NCI-H2107 treated with DMSO at 0.1 percent for 48 hours (cell line): ENCODE data around the gene CYP19A1.

Source experiments
- DNase-seq: peaks from one replicate; lab custom pipeline; 2025; ENCODE audit not compliant: unreplicated experiment; lab: John Stamatoyannopoulos, UW

The CYP19A1 gene

DNA sequence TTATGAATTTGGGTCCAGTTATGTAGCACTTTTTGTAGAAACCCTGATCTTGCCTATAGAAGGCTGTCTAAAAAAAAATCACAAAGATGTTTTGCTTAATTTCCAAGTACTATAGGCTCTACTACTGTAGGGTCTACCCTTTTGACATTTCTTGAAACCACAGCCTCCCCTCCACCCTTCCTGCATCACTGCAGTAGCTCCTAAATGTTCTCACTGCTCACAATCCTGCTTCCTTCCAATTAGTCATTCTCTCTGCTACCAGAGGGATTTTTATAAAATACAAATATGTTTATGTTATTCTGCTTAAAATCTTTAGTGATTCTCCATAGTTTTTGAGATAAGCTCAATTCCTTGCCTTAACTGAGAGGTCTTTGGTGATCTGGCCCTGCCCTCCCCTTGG lies 114.0 kb downstream of the CYP19A1 start:
- DNase-seq = no peak

DNA sequence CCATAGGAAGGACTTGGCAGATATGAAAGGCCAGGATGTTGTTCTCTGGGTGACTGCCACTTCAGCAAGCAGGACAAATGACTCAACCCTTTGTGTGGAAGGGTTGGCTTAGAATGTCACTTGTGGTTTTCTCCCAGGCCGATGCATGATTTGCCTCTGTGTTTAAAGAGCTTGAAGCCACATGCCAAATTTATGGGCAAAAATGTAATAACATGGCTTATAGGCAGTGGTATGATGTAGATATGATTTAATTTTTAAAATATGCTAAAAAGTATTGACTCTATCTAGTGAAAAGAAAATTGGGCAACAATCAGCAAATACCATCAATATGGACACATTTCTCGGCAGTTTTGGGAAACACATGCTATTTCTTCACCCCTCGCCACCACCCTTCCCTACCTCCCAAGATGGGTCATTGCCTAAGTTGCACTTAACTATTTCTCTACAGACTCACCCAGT lies 114.6 kb downstream of the CYP19A1 start:
- no peak for DNase-seq

DNA sequence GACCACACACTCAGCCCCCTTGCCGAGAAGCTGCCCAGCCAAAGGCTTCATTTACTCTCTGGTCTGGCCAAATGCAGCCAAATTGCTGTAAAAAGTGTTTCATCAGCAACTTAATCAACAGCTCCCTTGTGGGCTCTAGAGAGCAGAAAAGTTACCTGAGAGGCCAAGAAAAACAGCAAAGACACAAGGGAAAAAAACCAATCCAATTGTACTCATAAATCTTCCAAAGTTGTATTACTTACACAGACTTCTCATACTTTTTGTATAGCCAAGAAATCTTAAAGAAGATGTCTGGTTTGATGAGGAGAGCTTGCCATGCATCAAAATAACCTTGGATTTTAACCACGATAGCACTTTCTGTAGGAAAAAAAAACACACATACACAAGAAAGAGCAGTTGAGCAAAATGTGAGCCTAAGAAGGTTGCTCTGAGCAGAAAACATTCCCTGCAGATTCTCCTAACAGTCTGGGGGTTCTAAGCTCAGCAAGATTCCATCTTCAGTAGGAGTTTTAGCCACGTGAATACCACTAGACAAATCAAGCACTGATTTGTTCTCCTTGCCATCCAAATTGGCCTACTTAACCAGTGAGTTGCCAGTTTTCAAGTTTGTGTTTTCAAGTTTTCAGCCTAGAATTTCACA lies 120.0 kb downstream of the CYP19A1 start:
- no peak for DNase-seq

DNA sequence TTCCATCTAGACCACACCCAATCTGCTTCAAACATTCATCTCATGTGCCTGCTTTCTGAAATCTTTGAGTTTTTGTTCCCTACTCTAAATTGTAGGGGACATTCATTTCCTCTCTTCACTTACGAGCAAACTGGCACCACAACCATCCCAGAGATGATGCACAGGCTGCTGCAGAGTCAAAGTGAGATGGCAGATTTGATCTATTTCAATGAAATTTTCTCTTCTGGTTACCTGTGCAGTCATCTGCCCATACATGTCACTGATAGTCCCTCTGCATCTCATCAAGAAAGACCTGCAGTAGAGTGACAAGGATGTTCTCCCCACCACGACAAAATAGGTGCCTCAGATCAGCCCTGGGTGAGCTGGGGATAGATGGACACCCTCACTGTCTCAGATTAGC lies 125.5 kb downstream of the CYP19A1 start:
- DNase-seq = no peak

DNA sequence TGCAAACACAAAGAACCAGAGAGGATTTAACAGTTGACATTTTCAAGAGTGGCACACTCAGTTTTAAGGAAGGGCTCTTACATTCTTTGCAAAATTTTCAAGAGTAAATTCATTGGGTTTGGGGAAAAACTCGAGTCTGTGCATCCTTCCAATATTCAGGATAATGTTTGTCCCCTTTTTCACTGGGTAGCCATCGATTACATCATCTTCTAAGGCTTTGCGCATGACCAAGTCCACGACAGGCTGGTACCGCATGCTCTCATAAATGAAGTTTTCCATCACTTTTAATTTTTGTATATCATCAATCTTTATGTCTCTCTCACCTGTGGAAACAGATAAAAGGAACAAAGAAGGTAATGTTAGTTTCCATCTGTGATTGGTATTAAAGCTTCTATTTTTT lies 126.2 kb downstream of the CYP19A1 start:
- no peak for DNase-seq

DNA sequence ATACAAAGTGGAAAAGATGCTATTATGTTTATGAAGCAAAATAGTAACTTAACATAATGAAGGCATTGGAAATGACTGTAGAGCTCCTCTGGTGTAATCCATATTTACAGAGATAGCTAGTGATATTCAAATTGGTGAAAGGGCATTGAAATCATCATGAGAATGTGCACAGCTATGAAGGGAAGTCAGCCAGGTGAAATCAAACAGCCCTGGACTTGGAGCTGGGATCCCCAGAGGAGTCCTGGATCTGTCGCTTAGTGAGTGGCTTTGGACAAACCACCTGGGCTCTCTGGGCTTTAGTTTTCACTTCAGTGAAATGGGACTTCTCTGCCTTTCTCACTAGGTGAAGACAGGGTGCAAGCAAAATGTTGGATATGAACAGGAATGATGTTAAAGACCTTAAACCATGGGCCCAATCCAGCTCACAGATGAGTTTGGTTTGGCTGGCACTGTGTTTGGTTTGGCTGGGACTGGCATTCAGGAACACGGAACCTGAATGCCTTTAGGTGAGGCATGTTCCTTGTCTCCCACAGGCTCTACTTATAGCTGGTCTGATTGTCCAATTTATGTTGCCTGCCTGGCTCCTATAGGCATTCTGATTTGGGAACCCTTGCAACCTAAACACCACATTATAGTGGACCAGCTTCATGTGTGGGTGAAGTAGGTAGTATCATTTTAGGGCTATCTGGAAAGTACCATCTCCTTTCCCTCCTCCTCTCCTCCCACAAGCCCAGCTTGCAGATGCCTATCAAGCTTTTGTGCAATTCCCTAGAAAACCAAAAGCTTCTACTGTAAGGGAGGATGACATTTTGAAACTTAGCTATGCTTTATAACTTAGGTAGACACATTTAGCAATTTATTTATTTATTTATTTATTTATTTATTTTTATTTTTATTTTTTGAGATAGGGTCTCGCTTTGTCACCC lies 133.1 kb downstream of the CYP19A1 start:
- DNase-seq = no peak

DNA sequence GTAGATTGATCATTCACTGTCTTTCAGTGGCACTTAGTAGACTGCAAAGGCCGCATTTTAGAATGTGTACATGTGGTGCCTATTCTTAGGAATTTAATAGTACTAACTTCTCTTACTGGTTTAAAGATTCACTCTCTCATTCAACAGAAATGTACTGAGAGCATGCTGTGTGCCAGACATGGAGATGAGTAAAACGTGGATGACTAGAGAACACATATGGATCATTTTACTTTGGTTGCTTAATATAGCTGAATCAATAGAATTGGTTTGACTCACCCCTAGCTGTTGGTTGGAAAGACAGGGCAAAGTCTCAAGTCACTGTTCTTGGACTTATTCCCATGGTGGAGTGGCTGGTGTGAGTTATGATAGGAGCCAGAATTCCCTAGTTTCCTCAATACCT lies 134.6 kb downstream of the CYP19A1 start:
- DNase-seq = no peak

DNA sequence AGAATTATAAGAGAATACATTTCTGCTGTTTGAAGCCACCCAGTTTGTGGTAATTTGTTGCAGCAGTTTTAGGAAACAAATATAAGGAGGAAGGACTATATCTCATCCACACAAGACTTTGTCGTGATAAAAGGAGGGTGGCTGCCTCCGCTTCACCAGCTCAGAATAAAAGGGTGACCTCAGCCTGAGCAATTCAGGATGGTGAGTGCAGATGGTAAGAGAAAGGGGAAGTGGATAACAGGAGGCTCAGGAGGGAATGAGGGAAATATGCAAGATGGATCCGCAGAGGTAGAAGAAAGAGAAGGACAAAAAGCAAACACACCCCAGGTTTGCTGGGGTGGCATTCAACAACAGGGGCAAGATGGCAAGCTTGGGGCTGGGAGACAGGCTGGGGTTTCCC lies 135.6 kb downstream of the CYP19A1 start:
- DNase-seq = no peak

DNA sequence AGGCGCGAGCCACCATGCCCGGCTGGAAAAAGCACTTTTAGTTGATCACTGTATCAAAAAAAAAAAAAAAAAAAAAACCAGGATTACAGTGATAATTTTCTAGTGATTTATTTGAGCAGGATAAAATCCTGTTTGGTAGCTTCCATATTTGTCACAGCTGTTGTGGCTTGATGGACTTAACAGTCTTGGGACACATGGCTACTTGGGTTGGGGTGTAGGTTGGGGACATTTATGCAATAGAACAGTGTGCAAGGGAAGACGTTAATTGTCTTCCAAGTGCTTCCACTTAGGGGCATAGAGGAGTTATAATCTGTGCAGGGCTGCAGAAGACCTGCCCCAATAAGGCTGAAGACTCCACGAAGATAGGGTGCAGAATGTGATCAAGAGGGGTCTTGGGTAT lies 136.8 kb downstream of the CYP19A1 start:
- DNase-seq = no peak

DNA sequence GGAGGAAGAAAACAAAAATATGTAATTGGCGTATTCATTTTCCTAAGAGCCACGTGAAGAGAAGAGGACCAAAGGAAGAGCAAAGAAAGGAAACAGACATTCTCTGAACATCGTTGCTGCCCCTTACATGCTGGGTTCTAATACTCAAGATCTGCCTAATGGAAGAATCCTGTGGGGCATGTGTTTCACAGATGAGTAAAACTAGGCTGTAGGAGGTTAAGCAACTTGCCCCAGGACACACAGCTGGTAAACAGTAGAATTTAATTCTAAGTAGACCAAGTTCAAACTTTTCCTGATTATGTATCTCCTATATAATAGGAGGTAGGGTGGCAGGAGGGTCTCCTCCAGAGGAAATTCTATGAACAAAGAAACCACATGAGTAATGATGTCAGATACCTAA lies 137.6 kb downstream of the CYP19A1 start:
- no peak for DNase-seq

DNA sequence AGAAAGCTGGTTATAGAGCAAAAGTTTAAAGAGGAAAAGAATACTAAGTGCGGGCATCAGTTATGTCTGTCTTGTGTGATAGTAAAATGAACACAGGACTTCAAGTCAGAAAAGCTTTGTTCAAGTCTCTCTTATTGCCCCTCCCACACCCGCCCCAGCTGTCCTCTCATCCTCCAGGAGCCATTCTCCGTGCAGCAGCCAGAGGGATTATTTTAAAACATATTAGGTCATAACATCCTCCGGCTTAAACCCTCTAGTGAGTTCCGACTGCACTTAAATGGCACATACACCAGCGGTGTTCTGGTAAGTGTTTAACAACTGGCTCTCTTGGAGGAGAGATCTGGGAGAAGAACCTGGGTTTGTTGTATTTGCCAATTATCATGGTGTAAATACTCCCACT lies 138.9 kb downstream of the CYP19A1 start:
- DNase-seq = no peak

DNA sequence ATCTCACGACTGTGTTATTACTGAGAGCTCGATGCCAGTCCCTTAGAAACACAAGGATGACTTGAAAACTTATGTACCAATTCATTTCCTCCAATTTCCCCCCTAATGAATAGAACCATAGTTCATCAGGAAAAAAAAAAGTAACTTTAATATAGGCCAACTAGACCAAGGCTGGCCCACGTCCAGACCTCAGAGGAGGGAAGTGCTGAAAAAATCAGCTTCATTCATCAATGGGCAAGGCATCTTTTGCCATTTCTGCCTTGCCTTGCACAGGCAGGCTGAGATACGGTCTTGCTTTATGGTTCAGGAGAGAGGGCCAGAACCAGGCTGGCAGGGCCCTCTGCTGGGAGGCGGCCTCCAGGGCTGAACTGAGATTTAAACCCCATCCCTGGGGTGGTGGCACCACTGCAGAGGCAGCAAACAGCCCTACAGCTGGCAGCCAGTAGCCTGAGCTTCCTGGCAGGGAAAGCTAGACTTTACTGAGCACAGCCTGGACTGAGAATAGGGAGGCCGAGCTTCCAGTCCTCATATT lies 139.6 kb downstream of the CYP19A1 start:
- DNase-seq = no peak

DNA sequence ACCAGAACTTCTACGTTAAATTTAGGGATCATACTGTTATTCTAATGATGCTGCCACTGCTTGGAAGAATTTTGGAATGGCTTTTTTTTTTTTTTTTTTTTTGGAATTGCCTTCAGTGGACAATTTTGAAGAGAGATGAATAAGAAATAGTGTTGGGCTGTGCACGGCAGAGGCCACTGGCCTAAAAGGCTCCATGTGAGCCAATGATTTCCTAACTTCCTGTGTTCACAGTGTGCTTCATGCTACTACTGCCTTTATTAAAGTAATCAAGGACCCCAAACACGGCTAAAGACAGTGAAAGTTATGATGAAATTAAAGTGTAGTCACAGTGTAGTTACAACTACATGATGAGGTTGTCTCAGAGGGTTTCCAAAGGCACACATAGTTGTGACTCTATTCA lies 142.9 kb downstream of the CYP19A1 start:
- no peak for DNase-seq

DNA sequence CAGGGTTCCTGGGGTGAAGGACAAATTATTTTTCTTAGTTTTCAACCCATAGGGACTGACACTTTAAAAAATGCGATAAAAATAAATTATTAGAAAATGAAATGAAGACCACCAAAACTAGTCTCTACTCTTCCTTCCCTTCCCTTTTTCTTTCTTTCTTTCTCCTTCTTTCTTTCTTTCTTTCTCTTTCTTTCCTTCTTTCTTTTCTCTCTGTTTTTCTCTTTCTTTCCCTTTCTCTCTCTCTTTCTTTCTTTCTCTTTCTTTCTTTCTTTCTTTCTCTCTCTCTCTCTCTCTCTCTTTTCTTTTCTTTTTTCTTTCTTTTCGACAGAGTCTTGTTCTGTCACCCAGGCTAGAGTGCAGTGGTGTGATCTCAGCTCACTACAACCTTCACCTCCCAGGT lies 144.4 kb downstream of the CYP19A1 start:
- DNase-seq = no peak

DNA sequence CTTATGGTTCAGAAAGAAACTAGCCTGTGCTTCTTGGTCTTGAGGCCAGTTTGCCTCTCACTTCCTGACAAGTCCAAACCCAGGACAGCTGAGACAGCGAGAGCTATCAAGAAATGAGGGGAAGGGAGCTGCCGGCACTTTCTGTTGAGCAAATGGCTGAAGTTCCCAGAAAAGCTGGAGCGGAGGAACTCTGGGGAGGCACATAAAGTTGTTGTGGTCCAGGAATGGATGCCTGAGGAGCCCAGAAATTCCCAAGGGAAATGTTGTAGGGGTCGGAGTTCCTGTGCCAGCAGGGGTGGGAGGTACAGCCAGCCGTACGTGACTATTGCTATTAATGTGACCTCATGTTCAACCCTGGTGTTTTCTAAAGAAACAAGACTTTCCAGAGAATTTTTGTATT lies 144.9 kb downstream of the CYP19A1 start:
- DNase-seq = no peak

DNA sequence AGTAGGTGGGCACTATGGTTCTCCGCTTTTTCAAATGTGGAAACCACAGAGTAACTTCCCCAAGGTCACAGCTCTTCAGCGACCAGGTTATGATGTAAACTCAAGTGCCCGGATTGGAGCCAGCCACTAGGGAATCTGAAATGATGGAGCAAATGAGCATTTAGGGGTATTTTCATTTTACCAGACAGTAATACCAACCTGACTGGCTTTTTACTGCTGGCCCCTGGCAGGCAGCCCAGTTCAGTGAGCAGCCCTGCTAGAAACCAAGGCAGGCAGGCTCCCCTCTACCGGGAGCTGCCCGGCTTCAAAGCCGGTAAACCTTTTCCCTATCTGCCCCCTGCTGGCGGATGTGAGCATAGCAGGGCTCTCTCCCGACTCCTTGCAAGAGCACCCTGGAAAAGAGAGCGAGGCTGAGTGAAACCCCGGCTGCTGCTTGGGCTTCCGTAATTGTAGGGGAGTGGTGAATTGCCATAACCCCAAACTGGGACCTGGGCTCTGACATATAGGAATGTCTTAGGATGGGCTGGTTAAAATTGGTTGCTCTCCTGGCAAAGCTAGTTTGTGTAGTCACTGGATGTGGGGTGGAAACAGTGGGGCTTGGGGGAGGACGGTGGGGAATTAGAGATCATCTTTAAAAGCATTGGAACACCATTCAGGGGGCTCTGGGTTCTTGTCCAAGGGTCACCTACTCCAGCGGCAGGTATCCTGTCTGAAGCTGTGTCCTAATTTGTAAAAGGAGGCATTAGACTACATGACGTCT lies 145.7 kb downstream of the CYP19A1 start:
- DNase-seq = peak; percentile 39

DNA sequence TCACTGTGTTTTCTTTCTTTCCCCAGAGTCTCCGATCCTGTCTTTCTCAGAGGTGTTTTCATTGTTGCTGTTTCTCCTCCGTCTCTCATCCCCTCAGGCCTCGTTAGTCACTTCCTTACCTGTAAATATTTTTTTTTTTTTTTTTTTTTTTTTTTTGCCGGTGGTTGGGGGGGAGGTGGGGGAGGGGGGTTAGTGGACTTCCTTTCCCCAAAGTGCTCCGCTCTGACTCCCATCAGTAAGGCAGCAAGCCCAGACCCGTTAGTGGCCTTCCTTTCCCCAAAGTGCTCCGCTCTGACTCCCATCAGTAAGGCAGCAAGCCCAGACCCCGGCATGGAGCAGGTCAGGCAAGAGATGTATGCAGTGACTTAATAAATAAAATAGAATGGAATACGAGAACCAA lies 146.6 kb downstream of the CYP19A1 start:
- no peak for DNase-seq

DNA sequence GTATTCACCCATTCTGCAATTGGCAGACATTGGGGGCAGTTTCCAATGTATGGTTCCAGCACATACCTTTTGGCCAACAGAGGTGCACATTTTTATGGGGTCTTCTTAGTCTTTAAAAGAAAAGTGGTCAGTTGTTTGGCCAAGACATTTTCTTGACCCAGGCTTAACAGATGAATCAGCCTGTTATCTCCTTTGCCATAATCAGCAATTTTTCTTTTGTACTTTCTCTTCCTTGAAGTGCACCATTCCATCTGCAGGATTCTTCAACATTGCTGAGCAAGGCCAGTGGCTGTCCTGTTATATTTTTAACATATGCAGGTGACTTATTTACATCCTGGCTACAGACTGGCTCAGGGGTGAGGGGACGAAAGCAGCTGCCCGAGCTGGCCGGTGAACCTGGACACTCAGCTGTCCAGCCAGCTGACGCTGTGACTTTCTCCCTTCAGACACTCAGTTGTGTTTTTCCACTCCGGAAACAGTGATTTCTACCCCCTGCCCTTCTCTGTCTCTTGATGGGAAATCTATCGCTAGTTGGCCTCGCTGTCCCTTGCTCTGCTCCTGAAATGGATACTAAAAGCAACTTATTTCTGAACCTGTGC lies 147.2 kb downstream of the CYP19A1 start:
- DNase-seq = no peak

DNA sequence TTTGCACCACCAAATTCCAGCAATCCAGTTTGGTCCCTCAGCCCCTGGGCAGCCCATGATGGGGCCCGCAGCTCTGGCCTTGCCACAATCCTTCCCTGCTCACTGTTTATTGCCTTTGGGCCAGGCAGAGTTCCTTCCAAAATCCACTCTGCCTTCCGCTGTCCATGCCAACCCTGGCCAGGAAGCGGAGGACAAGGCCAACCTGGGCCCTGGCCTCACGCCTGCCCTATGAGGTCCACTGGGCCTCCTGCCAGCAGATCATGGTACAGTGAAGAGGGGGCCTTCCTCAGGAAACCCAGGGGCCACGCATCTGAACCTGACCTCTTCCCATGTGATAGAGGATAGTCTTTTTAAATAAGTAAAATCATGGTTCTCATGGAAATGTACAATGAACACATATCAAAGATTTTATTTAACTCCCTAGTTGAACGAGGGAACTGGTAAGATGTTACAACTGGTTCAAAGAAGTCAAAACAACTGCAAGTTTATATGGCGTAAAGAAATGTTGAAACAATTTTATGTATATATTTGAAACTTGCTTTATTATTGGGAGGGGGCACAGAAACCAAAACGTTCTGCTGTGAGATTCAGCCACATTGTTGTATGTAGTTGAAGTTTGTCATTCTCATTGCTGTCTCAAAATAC lies 147.8 kb downstream of the CYP19A1 start:
- DNase-seq = no peak

DNA sequence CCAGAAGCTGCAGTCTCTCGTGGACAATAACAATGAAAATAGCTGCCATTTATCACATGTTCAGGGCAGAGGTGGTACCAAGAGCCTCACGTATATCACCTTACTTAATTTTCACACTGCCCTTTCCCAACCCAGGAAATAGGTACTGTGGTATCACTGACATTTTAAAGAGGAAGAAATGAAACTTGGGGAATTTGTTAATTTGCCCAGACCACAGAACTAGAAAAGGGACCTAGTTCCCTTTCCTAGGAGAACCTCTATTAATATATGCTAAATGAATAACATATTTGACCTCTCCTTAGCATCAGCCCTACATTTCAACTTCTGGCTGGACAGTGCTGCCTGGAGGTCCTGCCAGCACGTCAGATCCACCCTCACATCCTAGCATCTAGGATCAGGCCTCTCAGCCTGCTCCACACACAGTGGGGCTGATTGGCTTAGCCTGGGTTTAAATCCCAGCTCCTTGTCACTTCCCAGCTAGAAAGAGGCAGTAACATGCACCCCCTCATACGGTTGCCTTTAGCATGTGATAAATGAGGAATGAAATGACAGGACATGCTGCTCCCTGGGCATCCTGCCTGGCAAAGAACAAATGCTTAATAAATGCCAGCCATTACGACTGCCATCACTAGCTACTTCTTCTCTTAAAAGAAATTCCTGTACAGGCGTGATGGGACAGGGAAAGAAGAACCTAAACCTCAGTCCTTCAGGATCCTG lies 148.6 kb downstream of the CYP19A1 start:
- no peak for DNase-seq
